ENCODE results near the gene NUDT9. TPM values are rescaled to one million over a fixed set of nuclear protein-coding genes. Genes with fewer than 3 reads are reported as not detected.
"Not testable (repeated sequence)": the region's sequence is repeated elsewhere in the genome, so short reads cannot be mapped to it uniquely, and the experiment has no call there.

The NUDT9 gene
- total RNA-seq, 1 donor from 2014 or later = 33.7 TPM

DNA sequence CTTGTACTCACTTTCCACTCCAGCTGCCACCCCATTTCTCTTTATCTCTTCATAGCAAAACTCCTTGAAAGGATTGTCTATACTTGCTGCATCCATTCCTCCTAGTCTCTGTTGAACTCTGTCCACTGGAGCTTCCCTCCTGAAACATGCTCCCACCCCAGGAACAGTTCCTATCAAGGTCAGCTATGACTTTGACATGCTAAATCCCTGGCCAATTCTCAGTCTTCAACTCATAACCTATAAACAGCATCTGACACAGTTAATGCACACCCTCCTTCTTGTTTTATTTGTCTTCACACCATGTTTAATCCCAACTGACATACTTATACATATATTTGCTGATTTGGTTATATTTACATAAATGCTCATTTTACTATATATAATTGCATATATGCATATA lies 59.0 kb downstream of the NUDT9 start:
- H3K4me2 ChIP-seq (ENCODE audit: low read length) = no peak overlapping the region
- no peak overlapping the region for H3K27ac ChIP-seq (ENCODE audit: low read depth, low read length)
- H3K27me3 Mint-ChIP-seq (ENCODE audit: low read depth, unreplicated experiment) = no peaks in the 10 kb centered on the region
- no peak overlapping the region for H2AFZ ChIP-seq (ENCODE audit: low read depth, low read length)
- TF ChIP-seq, protein P1, sequence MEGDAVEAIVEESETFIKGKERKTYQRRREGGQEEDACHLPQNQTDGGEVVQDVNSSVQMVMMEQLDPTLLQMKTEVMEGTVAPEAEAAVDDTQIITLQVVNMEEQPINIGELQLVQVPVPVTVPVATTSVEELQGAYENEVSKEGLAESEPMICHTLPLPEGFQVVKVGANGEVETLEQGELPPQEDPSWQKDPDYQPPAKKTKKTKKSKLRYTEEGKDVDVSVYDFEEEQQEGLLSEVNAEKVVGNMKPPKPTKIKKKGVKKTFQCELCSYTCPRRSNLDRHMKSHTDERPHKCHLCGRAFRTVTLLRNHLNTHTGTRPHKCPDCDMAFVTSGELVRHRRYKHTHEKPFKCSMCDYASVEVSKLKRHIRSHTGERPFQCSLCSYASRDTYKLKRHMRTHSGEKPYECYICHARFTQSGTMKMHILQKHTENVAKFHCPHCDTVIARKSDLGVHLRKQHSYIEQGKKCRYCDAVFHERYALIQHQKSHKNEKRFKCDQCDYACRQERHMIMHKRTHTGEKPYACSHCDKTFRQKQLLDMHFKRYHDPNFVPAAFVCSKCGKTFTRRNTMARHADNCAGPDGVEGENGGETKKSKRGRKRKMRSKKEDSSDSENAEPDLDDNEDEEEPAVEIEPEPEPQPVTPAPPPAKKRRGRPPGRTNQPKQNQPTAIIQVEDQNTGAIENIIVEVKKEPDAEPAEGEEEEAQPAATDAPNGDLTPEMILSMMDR (IDR thresholded peaks at IDR 0.05; ENCODE audit: insufficient read depth, low read depth, low read length) = no peak
- TF ChIP-seq EZH2 (IDR thresholded peaks at IDR 0.05; ENCODE audit: insufficient read depth, low read length) = no peak
- H3K4me3 ChIP-seq (ENCODE audit: insufficient read depth, low read depth, low read length) = no peak overlapping the region
- H3K9me3 Mint-ChIP-seq (ENCODE audit: unreplicated experiment) = peaks cover 8% of the 10 kb centered on the region
- H4K20me1 ChIP-seq (ENCODE audit: insufficient read depth, low read length) = no peaks in the 10 kb centered on the region
- H3K36me3 Mint-ChIP-seq (ENCODE audit: low read depth, unreplicated experiment) = peaks cover 3% of the 10 kb centered on the region
- no peak overlapping the region for H3K9ac ChIP-seq (ENCODE audit: low read length)
- no peaks in the 10 kb centered on the region for H3K4me1 ChIP-seq (ENCODE audit: insufficient read depth, low read length)
- no peak overlapping the region for H3K4me3 Mint-ChIP-seq (ENCODE audit: unreplicated experiment)
- H3K9me3 ChIP-seq (ENCODE audit: insufficient read depth, low read depth, low read length) = no peaks in the 10 kb centered on the region
- H3K36me3 ChIP-seq (ENCODE audit: insufficient read depth, low read length) = no peaks in the 10 kb centered on the region
- no peaks in the 10 kb centered on the region for H3K4me1 Mint-ChIP-seq (ENCODE audit: low read depth, unreplicated experiment)
- no peaks in the 10 kb centered on the region for H3K27me3 ChIP-seq (ENCODE audit: insufficient read depth, low read length)
- no peaks in the 10 kb centered on the region for H3K79me2 ChIP-seq (ENCODE audit: insufficient read depth, low read length)
- FAIRE-seq = no peak
- H3K27ac Mint-ChIP-seq (ENCODE audit: unreplicated experiment) = no peak overlapping the region
- no peak for DNase-seq (ENCODE audit: low read depth)

- not testable (repeated sequence) for H3K36me3 Mint-ChIP-seq (ENCODE audit: low read depth, unreplicated experiment); H3K9ac ChIP-seq (ENCODE audit: low read length); H3K4me3 Mint-ChIP-seq (ENCODE audit: unreplicated experiment); H3K27ac ChIP-seq (ENCODE audit: low read depth, low read length); H3K27ac Mint-ChIP-seq (ENCODE audit: unreplicated experiment); H3K4me3 ChIP-seq (ENCODE audit: insufficient read depth, low read depth, low read length); H3K4me1 Mint-ChIP-seq (ENCODE audit: low read depth, unreplicated experiment); FAIRE-seq; H3K36me3 ChIP-seq (ENCODE audit: insufficient read depth, low read length); H3K4me2 ChIP-seq (ENCODE audit: low read length); H3K27me3 Mint-ChIP-seq (ENCODE audit: low read depth, unreplicated experiment); H4K20me1 ChIP-seq (ENCODE audit: insufficient read depth, low read length); H3K4me1 ChIP-seq (ENCODE audit: insufficient read depth, low read length); H3K9me3 ChIP-seq (ENCODE audit: insufficient read depth, low read depth, low read length); H3K27me3 ChIP-seq (ENCODE audit: insufficient read depth, low read length); H2AFZ ChIP-seq (ENCODE audit: low read depth, low read length); DNase-seq (ENCODE audit: low read depth); H3K79me2 ChIP-seq (ENCODE audit: insufficient read depth, low read length)
- peaks cover 10% of the 10 kb centered on the region for H3K9me3 Mint-ChIP-seq (ENCODE audit: unreplicated experiment)
These were observed 60.9 kb downstream of the NUDT9 start for GRCh38 chr4:87483247-87483646.

DNA sequence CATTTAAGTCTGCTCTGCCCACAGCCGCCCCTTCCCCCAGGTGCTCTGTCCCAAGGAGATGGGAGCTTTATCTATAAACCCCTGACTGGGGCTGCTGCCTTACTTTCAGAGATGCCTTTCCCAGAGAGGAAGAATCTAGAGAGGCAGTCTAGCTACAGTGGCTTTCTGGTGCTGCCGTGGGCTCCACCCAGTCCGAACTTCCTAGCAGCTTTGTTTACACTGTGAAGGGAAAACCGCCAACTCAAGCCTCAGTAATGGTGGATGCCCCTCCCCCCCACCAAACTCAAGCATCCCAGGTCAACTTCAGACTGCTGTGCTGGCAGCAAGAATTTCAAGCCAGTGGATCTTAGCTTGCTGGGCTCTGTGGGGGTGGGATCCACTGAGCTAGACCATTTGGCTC lies 66.3 kb downstream of the NUDT9 start:
- H3K36me3 ChIP-seq (ENCODE audit: insufficient read depth, low read length); H2AFZ ChIP-seq (ENCODE audit: low read depth, low read length); H3K4me3 ChIP-seq (ENCODE audit: insufficient read depth, low read depth, low read length); H4K20me1 ChIP-seq (ENCODE audit: insufficient read depth, low read length); H3K4me3 Mint-ChIP-seq (ENCODE audit: unreplicated experiment); H3K4me2 ChIP-seq (ENCODE audit: low read length); H3K9me3 ChIP-seq (ENCODE audit: insufficient read depth, low read depth, low read length); FAIRE-seq; H3K36me3 Mint-ChIP-seq (ENCODE audit: low read depth, unreplicated experiment); H3K27ac ChIP-seq (ENCODE audit: low read depth, low read length); H3K4me1 Mint-ChIP-seq (ENCODE audit: low read depth, unreplicated experiment); DNase-seq (ENCODE audit: low read depth); H3K79me2 ChIP-seq (ENCODE audit: insufficient read depth, low read length); H3K27me3 ChIP-seq (ENCODE audit: insufficient read depth, low read length); H3K9ac ChIP-seq (ENCODE audit: low read length); H3K4me1 ChIP-seq (ENCODE audit: insufficient read depth, low read length); H3K27me3 Mint-ChIP-seq (ENCODE audit: low read depth, unreplicated experiment); H3K27ac Mint-ChIP-seq (ENCODE audit: unreplicated experiment): not testable (repeated sequence)
- H3K9me3 Mint-ChIP-seq (ENCODE audit: unreplicated experiment) = peaks cover 12% of the 10 kb centered on the region

GRCh38 chr4:87489678-87490077 lies 67.3 kb downstream of the NUDT9 start:
- H3K27ac ChIP-seq (ENCODE audit: low read depth, low read length) = no peak overlapping the region
- no peaks in the 10 kb centered on the region for H3K36me3 Mint-ChIP-seq (ENCODE audit: low read depth, unreplicated experiment)
- H3K27me3 Mint-ChIP-seq (ENCODE audit: low read depth, unreplicated experiment) = no peaks in the 10 kb centered on the region
- H3K4me1 ChIP-seq (ENCODE audit: insufficient read depth, low read length) = no peaks in the 10 kb centered on the region
- H3K9me3 Mint-ChIP-seq (ENCODE audit: unreplicated experiment) = peaks cover 10% of the 10 kb centered on the region
- no peak overlapping the region for H3K27ac Mint-ChIP-seq (ENCODE audit: unreplicated experiment)
- H3K9me3 ChIP-seq (ENCODE audit: insufficient read depth, low read depth, low read length) = no peaks in the 10 kb centered on the region
- no peaks in the 10 kb centered on the region for H3K36me3 ChIP-seq (ENCODE audit: insufficient read depth, low read length)
- H3K27me3 ChIP-seq (ENCODE audit: insufficient read depth, low read length) = no peaks in the 10 kb centered on the region
- peak; percentile 74 for DNase-seq (ENCODE audit: low read depth)
- H3K79me2 ChIP-seq (ENCODE audit: insufficient read depth, low read length) = no peaks in the 10 kb centered on the region
- no peak overlapping the region for H2AFZ ChIP-seq (ENCODE audit: low read depth, low read length)
- no peak for TF ChIP-seq EZH2 (IDR thresholded peaks at IDR 0.05; ENCODE audit: insufficient read depth, low read length)
- TF ChIP-seq, protein P1 (IDR thresholded peaks at IDR 0.05; ENCODE audit: insufficient read depth, low read depth, low read length) = no peak
- FAIRE-seq = no peak
- H3K4me3 Mint-ChIP-seq (ENCODE audit: unreplicated experiment) = no peak overlapping the region
- no peak overlapping the region for H3K9ac ChIP-seq (ENCODE audit: low read length)
- no peaks in the 10 kb centered on the region for H3K4me1 Mint-ChIP-seq (ENCODE audit: low read depth, unreplicated experiment)
- H3K4me3 ChIP-seq (ENCODE audit: insufficient read depth, low read depth, low read length) = no peak overlapping the region
- no peak overlapping the region for H3K4me2 ChIP-seq (ENCODE audit: low read length)
- no peaks in the 10 kb centered on the region for H4K20me1 ChIP-seq (ENCODE audit: insufficient read depth, low read length)

Data from astrocyte (in vitro differentiated cells and primary cell).